Suprapubic skin (tissue), 4 donors: ENCODE results near the gene CCDC136.

Source experiments
- CTCF ChIP-seq, 2 donors: fragments of 200-600 bp in 1 of 2; fragments of 450-650 bp in 1 of 2; sonication (generic) in 1 of 2; IDR thresholded peaks; one replicate each; pipeline ENCODE4 v1.5.1; 2016 to 2019; ENCODE audit warnings: antibody characterized with exemption in 2 of 2, mild to moderate bottlenecking in 1 of 2, moderate library complexity in 1 of 2
- EP300 ChIP-seq: sonication (generic); formaldehyde crosslinking; IDR thresholded peaks from one replicate; pipeline ENCODE4 v1.6.1; 2017; ENCODE audit warnings: antibody characterized with exemption
- POLR2A ChIP-seq, 2 donors: fragments of 450-650 bp; IDR thresholded peaks; one replicate each; pipeline ENCODE4 v1.6.1; 2017; ENCODE audit warnings: antibody characterized with exemption in 2 of 2, mild to moderate bottlenecking in 2 of 2, moderate library complexity in 2 of 2
- POLR2AphosphoS5 ChIP-seq, 3 donors: sonication (generic); formaldehyde crosslinking; IDR thresholded peaks; one replicate each; pipeline ENCODE4 v1.6.1; 2017; ENCODE audit warnings: antibody characterized with exemption in 3 of 3

DNA sequence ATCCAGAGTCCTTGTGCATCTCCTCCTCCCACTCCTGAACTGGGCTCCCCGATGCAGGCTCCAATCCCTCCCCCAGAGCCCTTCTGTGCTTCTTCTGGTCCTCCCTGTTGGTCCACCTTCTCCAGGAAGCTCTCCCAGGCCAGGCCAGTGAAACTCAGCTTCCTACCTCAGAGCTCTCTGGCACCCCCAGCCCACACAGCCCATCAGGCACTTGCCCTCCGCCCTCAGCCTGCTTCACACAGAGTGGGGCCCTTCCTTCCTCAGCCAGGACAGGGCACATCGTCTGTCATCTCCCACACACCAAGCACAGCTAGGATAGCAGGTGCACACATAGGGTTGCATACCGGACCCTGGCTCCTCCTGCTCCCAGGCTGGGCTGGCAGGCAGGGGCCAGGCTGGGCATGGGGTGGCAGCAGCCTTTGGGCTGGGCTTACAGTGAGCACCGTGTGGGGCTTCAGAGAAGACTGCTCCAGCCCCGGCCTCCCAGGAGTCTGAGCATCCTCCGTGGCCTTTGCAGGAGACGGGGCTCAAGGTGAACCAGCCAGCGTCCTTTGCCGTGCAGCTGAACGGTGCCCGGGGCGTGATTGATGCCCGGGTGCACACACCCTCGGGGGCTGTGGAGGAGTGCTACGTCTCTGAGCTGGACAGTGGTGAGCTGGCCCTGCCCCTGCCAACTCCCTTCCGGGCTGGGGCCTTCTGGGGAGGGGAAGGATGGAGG is 64.4 kb downstream of the CCDC136 start:
- TF ChIP-seq EP300 (no peak), POLR2AphosphoS5 (IDR thresholded peaks at IDR 0.05) (no peak), CTCF (IDR thresholded peaks at IDR 0.05) (no peak), POLR2A (IDR thresholded peaks at IDR 0.05) (no peak)
